Neural cell (in vitro differentiated cells): Measurements from ENCODE around the gene INO80E.

Experiments used
- CTCF ChIP-seq: fragments of 450-650 bp; IDR thresholded peaks from 2 replicates; pipeline ENCODE4 v1.5.1; 2014; ENCODE audit warnings: antibody characterized with exemption, mild to moderate bottlenecking, moderate library complexity; ENCODE audit not compliant: poor library complexity, severe bottlenecking
- EZH2 ChIP-seq: fragments of 200-600, 300-800 bp; shearing (Covaris generic), sonication (generic); IDR thresholded peaks from 2 replicates; pipeline ENCODE4 v1.6.1; 2014; ENCODE audit warnings: antibody characterized with exemption, low read length, borderline replicate concordance, mild to moderate bottlenecking; ENCODE audit not compliant: insufficient read depth, poor library complexity, severe bottlenecking
- POLR2AphosphoS5 ChIP-seq: IDR thresholded peaks from 2 replicates; pipeline ENCODE4 v1.6.1; 2012
- REST ChIP-seq: IDR thresholded peaks from 2 replicates; pipeline ENCODE4 v1.6.1; 2012; ENCODE audit warnings: borderline replicate concordance

- TF ChIP-seq CTCF, result no peak
- TF ChIP-seq EZH2, result no peak
- no peak for TF ChIP-seq REST
- TF ChIP-seq POLR2AphosphoS5, result no peak
These were observed 20.1 kb upstream of the INO80E start for GRCh38 chr16:29975811-29976511.
